Left ventricle myocardium inferior (tissue), 1 donor: Measurements from ENCODE around the gene PDF. TPM values are rescaled to one million over a fixed set of nuclear protein-coding genes. Genes with fewer than 3 reads are reported as not detected.

ENCODE experiments used
- DNase-seq: peaks from one replicate; pipeline ENCODE4 v3.0.0-alpha.2; 2020
- H3K27ac ChIP-seq: fragments of 200-600 bp; replicated peaks from 2 replicates; pipeline ENCODE4 v1.8.0; 2021
- H3K27me3 ChIP-seq: fragments of 200-600 bp; 2 replicates; pipeline ENCODE4 v1.8.0; 2021; ENCODE audit warnings: low read depth
- H3K36me3 ChIP-seq: fragments of 200-600 bp; 2 replicates; pipeline ENCODE4 v1.8.0; 2021
- H3K4me1 ChIP-seq: fragments of 200-600 bp; 2 replicates; pipeline ENCODE4 v1.8.0; 2021
- H3K4me3 ChIP-seq: fragments of 200-600 bp; 2 replicates; pipeline ENCODE4 v1.8.0; 2021; ENCODE audit warnings: mild to moderate bottlenecking, moderate library complexity
- H3K9me3 ChIP-seq: fragments of 200-600 bp; replicated peaks from 2 replicates; pipeline ENCODE4 v1.8.0; 2021
- CTCF ChIP-seq: fragments of 200-600 bp; IDR thresholded peaks from 2 replicates; pipeline ENCODE4 v1.8.0; 2021; ENCODE audit warnings: antibody characterized with exemption, mild to moderate bottlenecking, borderline replicate concordance
- intact Hi-C: fragments of 100-400 bp; cut with micrococcal nuclease; formaldehyde crosslinking; loops from one replicate; pipeline ENCODE4 v1.11.0; 2022
- total RNA-seq: library from RNA; stranded (reverse); fragmentation: NEBNext Ultra II Directional; extraction: Animal tissue kit (Norgen Biotek cat#: 25700); gene quantifications from one replicate; pipeline ENCODE4 v1.2.1, GENCODE V29; 2021
- donor health status: DM: no; HTN: yes; CAD: no; lungs with severe emphysema.

PDF gene
- total RNA-seq, 1 donor from 2014 or later = 6.0 TPM

- intact Hi-C loops = no loop called here
- H3K4me3 ChIP-seq = no peak overlapping the region
- peaks cover 32% of the 10 kb centered on the region for H3K4me1 ChIP-seq
- no peak overlapping the region for H3K27ac ChIP-seq
- TF ChIP-seq CTCF = no peak
- peaks cover 87% of the 10 kb centered on the region for H3K36me3 ChIP-seq
- no peaks in the 10 kb centered on the region for H3K9me3 ChIP-seq
- no peaks in the 10 kb centered on the region for H3K27me3 ChIP-seq
- no peak for DNase-seq
These were observed 8.0 kb downstream of the PDF start for GRCh38 chr16:69322343-69322742.

- TF ChIP-seq CTCF = no peak
- Histone ChIP-seq H3K36me3 (peaks cover 99% of the 10 kb centered on the region), H3K4me1 (peaks cover 19% of the 10 kb centered on the region), H3K4me3 (no peak overlapping the region), H3K27me3 (no peaks in the 10 kb centered on the region), H3K27ac (no peak overlapping the region), H3K9me3 (no peaks in the 10 kb centered on the region)
- no peak for DNase-seq
- intact Hi-C loops = no loop called here
These were observed 9.3 kb downstream of the PDF start for GRCh38 chr16:69321080-69321479.

GRCh38 chr16:69320740-69321073 lies 9.7 kb downstream of the PDF start:
- no peaks in the 10 kb centered on the region for H3K9me3 ChIP-seq
- peaks cover 99% of the 10 kb centered on the region for H3K36me3 ChIP-seq
- H3K4me3 ChIP-seq = no peak overlapping the region
- no peak for DNase-seq
- H3K27ac ChIP-seq = no peak overlapping the region
- peaks cover 18% of the 10 kb centered on the region for H3K4me1 ChIP-seq
- intact Hi-C loops = no loop called here
- no peaks in the 10 kb centered on the region for H3K27me3 ChIP-seq
- TF ChIP-seq CTCF = no peak

- H3K27ac ChIP-seq = no peak overlapping the region
- peaks cover 98% of the 10 kb centered on the region for H3K36me3 ChIP-seq
- no peak for TF ChIP-seq CTCF
- H3K4me1 ChIP-seq = peaks cover 19% of the 10 kb centered on the region
- DNase-seq = no peak
- intact Hi-C loops = no loop called here
- H3K9me3 ChIP-seq = no peaks in the 10 kb centered on the region
- no peak overlapping the region for H3K4me3 ChIP-seq
- H3K27me3 ChIP-seq = no peaks in the 10 kb centered on the region
These were observed 10.3 kb downstream of the PDF start for GRCh38 chr16:69319826-69320739.

- H3K36me3 ChIP-seq = peaks cover 97% of the 10 kb centered on the region
- DNase-seq = no peak
- intact Hi-C loops = no loop called here
- no peaks in the 10 kb centered on the region for H3K27me3 ChIP-seq
- TF ChIP-seq CTCF = no peak
- H3K27ac ChIP-seq = no peak overlapping the region
- H3K4me3 ChIP-seq = no peak overlapping the region
- peaks cover 21% of the 10 kb centered on the region for H3K4me1 ChIP-seq
- H3K9me3 ChIP-seq = no peaks in the 10 kb centered on the region
These were observed 11.0 kb downstream of the PDF start for GRCh38 chr16:69319381-69319780.
